Astrocyte of the hippocampus (primary cell): ENCODE results near the gene AAMP.

Source experiments
- DNase-seq: peaks from one replicate; pipeline ENCODE4 v3.0.0; 2011; ENCODE audit warnings: low read depth, low spot score

AAMP gene

DNA sequence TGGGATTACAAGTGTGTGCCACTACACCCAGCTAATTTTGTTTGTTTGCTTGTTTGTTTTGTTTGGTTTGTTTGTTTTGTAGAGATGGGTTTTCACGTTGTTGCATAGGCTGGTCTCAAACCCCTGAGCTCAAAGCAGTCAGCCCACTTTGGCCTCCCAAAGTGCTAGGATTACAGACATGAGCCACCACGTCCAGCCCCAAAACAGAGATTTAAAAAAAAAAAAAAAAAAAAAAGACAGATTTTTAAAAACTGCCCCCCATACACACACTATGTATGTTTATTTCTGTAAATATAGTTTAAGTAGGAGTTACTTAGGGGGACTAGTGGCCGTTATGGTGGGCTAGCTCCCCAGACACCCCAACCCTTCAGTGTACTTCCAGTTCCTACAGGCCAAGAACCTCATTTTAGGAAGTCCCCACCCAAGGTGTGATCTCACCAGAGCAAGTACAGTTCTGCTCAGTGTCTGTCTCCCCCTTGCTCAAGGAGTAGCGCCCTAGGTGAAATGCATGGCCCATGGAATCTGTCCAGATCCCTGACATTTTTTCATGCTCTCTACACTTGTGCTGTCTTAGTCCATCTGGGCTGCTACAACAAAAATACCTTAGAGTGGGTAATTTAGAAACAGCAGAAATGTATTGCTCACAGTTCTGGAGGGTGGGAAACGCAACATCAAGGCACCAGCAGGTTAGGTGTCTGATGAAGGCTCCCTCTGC is 23.9 kb upstream of the AAMP start:
- no peak for DNase-seq

GRCh38 chr2:218292048-218293014 is 22.4 kb upstream of the AAMP start, which contains the start of gene TMBIM1:
TMBIM1 (minus strand) TSS chr2:218292503; CDS start chr2:218282141, 10,362 bp downstream.
- DNase-seq: peak; percentile 89

- DNase-seq: no peak
Measured at GRCh38 chr2:218291318-218292047, 21.5 kb upstream of the AAMP start.

DNA sequence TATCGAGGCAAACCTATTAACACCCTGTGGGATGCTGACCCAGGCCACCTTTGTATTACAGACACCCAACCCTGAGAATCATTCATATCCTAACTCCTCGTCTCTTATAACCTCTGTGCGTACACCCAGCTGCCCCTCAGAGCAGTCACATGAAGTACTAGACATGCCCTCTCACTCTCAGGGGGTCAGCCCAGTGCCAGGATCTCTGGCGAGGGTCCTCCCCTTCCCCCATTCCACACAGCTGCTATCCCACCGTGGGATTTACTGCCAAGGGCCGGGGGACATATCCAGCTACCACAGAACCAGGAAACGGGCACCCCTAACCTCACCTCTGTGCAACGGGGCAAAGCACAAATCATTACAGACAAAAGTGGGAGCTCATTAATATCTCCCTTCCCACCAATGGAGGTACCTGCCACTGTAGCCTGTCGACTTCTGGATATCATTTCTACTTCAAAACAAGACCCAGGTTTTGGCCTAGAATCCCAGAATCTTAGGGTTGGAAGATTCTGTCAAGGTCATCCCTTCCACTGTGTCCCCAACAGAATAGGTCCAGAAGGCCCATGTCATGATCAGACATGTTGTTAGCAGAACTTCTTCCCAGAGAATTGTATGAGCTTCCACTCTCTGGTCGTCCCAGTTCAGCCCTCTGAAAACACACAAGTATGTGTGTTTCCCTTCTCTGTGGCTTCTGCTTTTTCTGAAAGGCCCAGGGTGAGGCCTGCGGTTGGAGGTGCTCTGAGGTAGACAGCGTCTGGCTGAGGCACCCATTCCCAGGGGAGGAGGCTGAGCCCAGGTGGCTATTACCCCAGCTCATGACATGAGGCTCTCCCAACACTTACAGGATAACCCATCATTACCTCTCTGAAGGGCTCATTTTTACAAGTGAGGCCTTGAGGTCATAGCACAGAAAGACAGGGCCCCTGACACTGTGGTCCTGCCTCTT is 20.7 kb upstream of the AAMP start:
- DNase-seq: no peak

DNA sequence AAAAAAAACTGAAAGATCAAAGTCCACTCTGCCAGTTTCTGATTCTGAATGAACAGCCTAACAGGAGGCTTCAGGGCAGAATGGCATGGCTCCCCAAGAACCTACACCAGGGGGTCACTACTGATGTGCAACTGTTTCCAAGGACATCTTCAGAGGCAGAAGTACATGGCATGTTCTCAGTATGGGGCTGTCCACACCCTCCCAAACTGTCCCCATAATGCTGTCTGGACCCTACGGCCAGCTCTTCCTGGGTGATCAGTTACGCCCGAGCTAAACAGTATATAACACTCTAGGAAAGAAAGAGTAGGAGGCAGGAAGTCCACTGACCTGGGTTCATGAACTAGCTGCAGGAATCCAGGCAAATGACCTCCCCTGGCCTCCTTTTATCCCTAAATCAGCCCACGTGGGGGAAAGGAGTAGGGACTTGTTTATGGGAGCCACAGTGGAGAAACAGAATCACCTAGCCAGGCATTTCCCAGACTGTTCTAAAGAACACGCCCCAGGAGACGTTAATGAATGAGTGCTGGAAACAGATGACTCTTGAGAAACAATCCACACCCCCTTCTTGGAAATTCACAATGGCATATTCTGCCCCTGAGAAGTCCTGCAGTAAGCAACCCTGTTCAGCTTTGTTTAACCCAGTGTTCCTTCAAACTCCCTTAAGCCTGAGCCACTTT is 19.8 kb upstream of the AAMP start:
- peak; percentile 45 for DNase-seq

DNA sequence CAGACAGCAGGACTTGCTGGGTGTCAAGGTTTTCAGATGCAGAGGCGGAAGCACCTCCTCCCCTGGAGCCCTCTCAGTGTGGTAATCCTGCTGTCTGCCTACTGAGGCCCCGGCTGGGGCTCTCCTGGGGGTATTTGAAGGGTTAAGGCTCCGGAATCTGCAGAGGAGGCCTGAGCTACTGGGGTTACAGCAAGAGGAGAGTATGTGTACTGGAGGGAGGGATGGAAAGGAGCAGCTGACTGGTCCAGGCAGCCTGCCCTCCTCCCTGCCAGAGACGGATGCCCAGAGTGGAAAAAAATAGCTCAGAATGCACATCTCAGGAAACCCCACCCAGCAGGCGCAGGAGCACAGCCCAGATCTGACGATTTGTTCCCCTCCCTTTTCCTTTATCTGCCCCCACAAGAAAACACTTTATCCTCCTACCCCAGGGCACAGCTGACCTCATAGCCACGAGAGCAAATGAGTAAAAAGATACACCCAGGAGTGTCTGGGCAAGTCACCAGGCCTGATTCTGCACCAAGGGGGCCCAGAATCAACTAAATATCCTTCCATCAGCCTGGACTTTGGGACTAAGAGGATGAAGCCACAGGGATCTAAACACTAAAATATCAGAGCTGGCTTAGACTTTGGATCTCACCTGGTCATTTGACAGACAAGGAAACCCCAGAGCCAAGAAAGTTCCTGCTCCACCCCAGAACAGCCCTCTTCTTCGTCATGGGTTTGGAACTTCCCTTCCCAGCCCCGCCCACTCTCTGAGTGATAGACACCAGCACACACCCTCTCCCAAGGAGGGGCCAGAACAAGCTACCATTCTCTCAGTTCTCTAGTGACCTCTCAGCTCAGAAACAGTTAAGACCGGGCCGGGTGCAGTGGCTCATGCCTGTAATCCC is 16.9 kb upstream of the AAMP start:
- peak; percentile 96 for DNase-seq

DNA sequence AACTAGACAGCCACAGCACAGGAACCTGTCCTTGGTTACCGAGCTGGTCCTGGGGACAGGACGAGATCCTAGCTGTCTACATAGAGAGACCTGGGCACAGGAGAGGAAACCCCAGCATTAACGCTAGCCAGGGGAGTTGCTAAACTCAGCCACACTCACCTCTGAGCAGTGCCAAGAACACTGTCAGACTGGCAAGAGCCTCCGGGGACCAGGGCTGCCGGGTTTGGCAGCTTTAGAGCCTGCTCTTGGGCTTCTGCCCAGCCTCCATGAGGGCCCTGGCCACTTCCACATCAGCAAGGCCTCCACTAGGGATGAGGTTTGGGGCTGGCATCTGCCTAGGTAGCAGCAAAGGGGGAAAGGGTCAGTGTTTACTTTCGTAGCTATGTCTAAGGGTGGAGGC is 15.7 kb upstream of the AAMP start:
- DNase-seq: peak; percentile 85

- peak; percentile 81 for DNase-seq
Measured at GRCh38 chr2:218284106-218284811, 14.3 kb upstream of the AAMP start.

- DNase-seq: peak; percentile 78
Measured at GRCh38 chr2:218282173-218282991, 12.4 kb upstream of the AAMP start.

DNA sequence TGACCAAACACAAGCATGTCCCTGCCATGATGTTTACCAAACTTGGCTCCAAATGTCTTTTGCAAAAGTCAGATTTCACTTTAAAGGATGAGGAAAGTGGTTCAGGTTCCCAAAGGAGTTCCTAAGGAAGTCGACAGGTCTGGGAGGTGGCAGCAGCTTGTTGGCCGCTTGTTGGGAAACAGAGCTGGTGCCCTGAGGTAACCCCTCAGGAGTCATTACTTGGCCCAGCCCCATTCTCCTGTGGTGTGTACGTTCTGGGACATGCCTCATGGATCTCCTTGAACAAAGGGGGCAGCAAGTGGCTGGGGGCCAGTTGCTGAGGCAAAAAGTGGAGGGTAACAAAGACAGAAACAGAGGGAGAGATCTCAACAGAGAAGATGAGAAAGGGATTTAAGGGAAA is 11.5 kb upstream of the AAMP start:
- peak; percentile 43 for DNase-seq

DNA sequence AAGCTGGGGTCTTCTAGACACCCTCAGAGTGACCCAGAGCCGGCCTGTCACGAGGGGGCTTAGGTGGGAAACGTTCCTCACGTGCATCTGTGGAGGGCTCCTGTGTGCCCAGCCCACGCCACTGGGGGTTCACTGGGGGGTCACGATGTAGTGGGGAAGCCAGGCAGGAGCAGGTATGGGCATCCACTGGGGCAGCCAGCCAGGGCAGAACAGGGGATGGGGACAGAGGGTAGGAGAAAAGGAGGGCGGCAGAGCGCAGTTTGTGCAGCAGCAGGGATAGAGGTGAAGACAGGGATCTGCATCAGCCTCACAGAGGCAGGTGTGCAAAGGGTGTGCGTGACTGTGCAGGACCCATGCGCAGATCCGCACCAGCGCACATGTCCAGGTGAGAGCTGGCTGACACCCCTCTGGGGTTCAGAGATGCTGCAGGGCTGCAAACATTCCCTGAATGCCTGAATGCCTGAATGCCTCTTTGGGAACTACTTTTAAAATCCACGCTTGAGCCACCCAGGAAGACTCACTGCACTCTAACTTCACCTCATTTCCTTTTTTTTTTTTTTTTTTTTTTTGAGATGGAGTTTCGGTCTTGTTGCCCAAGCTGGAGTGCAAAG is 10.4 kb upstream of the AAMP start:
- DNase-seq: no peak

- no peak for DNase-seq
Measured at GRCh38 chr2:218278531-218279360, 8.8 kb upstream of the AAMP start.

DNA sequence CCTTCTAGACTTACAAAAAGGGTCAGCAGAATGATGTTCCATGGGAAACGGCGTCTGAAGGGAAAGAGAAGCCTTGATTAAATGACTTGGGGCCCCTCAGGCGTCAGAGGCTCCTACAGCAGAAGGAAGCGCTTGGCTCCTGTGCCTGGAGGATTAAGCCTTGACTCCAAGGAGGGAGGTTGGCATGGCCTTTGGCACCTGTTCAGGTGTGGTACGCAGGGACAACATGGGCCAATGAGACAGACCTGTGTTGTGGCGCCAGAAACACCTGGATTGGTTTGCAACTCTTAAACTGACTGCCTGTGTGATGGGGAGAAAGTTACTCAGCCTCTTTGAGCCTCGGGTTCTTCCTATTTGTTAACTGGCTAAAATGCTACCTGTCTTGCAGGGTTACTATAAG is 8.0 kb upstream of the AAMP start:
- no peak for DNase-seq

- no peak for DNase-seq
Measured at GRCh38 chr2:218276986-218277755, 7.2 kb upstream of the AAMP start.

DNA sequence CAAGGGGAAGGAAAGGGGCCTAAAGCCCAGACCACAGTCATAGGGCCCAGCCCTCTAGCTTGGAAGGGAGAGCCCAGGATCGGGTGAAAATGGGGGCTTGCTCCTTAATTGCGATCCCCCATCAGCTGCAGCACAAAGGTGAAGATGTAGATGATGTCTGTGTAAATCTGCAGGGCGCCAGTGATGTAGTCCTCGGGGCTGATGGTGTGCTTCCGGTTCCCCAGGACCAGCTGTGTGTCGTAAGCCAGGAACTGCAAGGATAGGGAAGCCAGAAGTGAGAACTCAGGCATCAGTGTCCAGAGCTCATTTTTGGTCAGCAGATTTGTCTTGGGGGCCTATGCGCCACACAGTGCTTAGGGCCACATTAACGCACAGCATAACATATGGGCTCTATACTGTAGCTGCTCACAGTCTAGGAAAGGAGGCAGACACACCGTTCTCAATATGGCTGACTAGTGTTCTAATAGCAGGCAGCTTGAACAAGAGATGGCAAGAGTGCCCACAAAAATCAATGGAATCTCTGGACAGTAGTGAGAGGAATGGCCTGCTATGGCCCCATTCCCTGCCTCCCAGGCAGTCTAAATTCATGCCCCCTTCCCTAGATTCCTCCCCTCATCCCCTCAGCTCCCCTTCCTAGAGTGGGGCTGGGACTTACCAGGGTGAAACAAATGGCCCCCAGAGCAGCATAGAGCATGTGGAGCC is 5.6 kb upstream of the AAMP start:
- no peak for DNase-seq
